Colonic mucosa (tissue), 4 donors: ENCODE results near the gene ADGRB2. TPM values are rescaled to one million over a fixed set of nuclear protein-coding genes. Genes with fewer than 3 reads are reported as not detected.

Experiments
- DNase-seq: peaks from one replicate; pipeline ENCODE4 v3.0.0-alpha.2; 2020
- H3K27ac ChIP-seq: fragments of 200-600 bp; one replicate; pipeline ENCODE4 v1.8.0; 2021
- H3K27me3 ChIP-seq: fragments of 200-600 bp; one replicate; pipeline ENCODE4 v1.8.0; 2021
- H3K36me3 ChIP-seq: fragments of 200-600 bp; one replicate; pipeline ENCODE4 v1.8.0; 2021
- H3K4me1 ChIP-seq: fragments of 200-600 bp; one replicate; pipeline ENCODE4 v1.8.0; 2021; ENCODE audit warnings: mild to moderate bottlenecking
- H3K4me3 ChIP-seq: fragments of 200-600 bp; one replicate; pipeline ENCODE4 v1.8.0; 2021
- H3K9ac ChIP-seq, 2 donors: one replicate each; pipeline ENCODE4 v1.7.0; 2013; ENCODE audit warnings: control low read depth in 2 of 2, low read depth in 2 of 2, low read length in 2 of 2
- H3K9me3 ChIP-seq: fragments of 200-600 bp; one replicate; pipeline ENCODE4 v1.8.0; 2021
- intact Hi-C: fragments of 100-400 bp; cut with DNase I; formaldehyde crosslinking; loops from one replicate; pipeline ENCODE4 v1.14.1; 2022
- microRNA-seq: library from miRNA; unstranded; fragments of <30 nt; microRNA quantifications from one replicate; pipeline ENCODE4, GENCODE V29; 2019
- total RNA-seq, 2 donors: library from RNA; stranded (reverse); fragmentation: NEBNext Ultra II Directional in 1 of 2; extraction: Animal tissue kit (Norgen Biotek cat#: 25700) in 1 of 2; gene quantifications; one replicate each; pipeline ENCODE4 v1.2.1, GENCODE V29; 2021
- TF ChIP-seq, protein P1 (sequence below): fragments of 200-600 bp; IDR thresholded peaks from one replicate; pipeline ENCODE4 v1.8.0; 2022; ENCODE audit warnings: antibody characterized with exemption, mild to moderate bottlenecking
- donor health status: healthy.
- donor health status: DM: no; HTN: no; CAD: no.
- donor health status: DM: no; HTN: no; CAD: no.

The ADGRB2 gene
- total RNA-seq, 2 donors from 2014 or later = 0.59 to 1.6 TPM

DNA sequence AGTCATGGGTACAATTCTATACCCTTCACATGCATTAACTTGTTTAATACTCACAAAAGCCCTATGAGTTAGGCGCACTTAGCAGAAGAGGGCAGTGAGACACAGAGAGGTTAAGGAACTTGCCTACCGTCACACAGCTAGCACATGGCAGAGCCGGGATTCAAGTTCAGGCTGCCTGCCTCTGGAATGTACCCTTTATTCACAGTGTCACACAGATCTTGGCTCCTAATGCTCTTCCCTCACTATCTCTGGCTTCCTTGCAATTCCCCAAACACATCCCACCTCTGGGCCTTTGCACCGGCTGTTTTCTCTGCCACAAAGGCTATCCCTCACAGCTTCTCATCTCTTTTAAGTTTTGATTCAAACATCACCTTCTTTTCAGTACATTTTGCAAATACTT is 85.5 kb downstream of the ADGRB2 start:
- DNase-seq = no peak
- Histone ChIP-seq H3K27me3 (no peaks in the 10 kb centered on the region), H3K4me1 (no peaks in the 10 kb centered on the region), H3K27ac (no peak overlapping the region), H3K9ac (no peak overlapping the region), H3K36me3 (no peaks in the 10 kb centered on the region), H3K9me3 (no peaks in the 10 kb centered on the region), H3K4me3 (no peak overlapping the region)
- intact Hi-C loops = no loop called here
- TF ChIP-seq, protein P1, sequence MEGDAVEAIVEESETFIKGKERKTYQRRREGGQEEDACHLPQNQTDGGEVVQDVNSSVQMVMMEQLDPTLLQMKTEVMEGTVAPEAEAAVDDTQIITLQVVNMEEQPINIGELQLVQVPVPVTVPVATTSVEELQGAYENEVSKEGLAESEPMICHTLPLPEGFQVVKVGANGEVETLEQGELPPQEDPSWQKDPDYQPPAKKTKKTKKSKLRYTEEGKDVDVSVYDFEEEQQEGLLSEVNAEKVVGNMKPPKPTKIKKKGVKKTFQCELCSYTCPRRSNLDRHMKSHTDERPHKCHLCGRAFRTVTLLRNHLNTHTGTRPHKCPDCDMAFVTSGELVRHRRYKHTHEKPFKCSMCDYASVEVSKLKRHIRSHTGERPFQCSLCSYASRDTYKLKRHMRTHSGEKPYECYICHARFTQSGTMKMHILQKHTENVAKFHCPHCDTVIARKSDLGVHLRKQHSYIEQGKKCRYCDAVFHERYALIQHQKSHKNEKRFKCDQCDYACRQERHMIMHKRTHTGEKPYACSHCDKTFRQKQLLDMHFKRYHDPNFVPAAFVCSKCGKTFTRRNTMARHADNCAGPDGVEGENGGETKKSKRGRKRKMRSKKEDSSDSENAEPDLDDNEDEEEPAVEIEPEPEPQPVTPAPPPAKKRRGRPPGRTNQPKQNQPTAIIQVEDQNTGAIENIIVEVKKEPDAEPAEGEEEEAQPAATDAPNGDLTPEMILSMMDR = no peak

DNA sequence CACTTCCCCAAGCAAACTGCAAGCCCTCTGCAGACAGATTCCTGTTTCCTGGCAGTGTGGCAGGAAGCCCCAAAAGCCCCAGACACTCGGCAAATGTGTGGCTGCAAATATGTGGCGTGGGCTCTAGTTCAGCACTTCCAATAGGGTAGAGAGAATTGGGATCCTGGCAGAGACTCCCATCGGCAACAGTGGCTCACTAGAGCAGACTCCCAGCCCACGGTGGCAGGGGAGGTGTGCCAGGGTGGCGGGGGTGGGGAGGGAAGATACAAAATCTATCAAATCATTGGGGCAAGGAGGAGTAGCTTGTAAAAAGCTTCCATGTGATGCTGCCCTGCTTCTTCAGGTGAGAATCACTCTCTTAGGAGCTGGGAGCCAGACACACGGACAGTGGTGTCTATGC is 86.2 kb downstream of the ADGRB2 start:
- H3K9ac ChIP-seq = no peak overlapping the region
- H3K4me1 ChIP-seq = no peaks in the 10 kb centered on the region
- no peaks in the 10 kb centered on the region for H3K9me3 ChIP-seq
- TF ChIP-seq, protein P1 = no peak
- no peaks in the 10 kb centered on the region for H3K36me3 ChIP-seq
- no peaks in the 10 kb centered on the region for H3K27me3 ChIP-seq
- DNase-seq = no peak
- no peak overlapping the region for H3K27ac ChIP-seq
- intact Hi-C loops = no loop called here
- H3K4me3 ChIP-seq = no peak overlapping the region

DNA sequence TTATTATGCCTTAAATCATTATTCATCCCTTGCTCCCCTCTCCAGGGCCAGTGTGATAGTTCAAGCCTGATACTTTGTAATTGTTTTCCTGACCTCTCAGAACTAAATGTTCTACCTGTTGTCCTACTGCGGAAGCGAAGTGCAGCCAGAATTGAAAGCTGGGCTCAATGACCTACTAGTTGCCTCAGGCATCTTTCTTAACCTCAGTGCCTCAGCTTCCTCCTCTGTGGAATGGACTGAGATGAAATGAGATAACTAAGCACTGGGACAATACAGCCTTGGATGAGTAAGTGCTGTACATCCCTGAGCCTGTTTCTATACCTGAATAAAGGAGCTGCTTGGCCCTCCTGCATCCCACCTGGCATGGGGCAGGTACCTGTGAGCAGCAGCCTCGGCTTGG is 86.7 kb downstream of the ADGRB2 start:
- Histone ChIP-seq H3K4me3 (no peak overlapping the region), H3K27me3 (no peaks in the 10 kb centered on the region), H3K4me1 (no peaks in the 10 kb centered on the region), H3K9ac (no peak overlapping the region), H3K36me3 (no peaks in the 10 kb centered on the region), H3K9me3 (no peaks in the 10 kb centered on the region), H3K27ac (no peak overlapping the region)
- TF ChIP-seq, protein P1 = no peak
- no peak for DNase-seq
- intact Hi-C loops = no loop called here

Small RNA genes within 50 kb of the gene (microRNA-seq; reads per million reads assigned to microRNA genes)
- gene MIR4254 = not detected

Other genes starting within 250 kb of the ADGRB2 start
- 100 to 1,000 TPM; 116 to 130 TPM for gene TINAGL1, start 187.8 kb downstream of the ADGRB2 start, total RNA-seq
- not detected for gene HCRTR1, start 146.7 kb downstream of the ADGRB2 start, total RNA-seq
- gene PEF1, start 119.5 kb downstream of the ADGRB2 start, total RNA-seq = 10 to 100 TPM; 57.5 to 67.8 TPM
- 10 to 100 TPM in 1 of 2 donors, 1 to 10 TPM in 1; 9.0 to 15.4 TPM for gene COL16A1, start 60.3 kb downstream of the ADGRB2 start, total RNA-seq
- under 1 TPM; 0.45 to 0.59 TPM for gene SPOCD1, start 51.7 kb upstream of the ADGRB2 start, total RNA-seq
- gene PTP4A2, start 174.0 kb upstream of the ADGRB2 start, total RNA-seq = 100 to 1,000 TPM; 240 to 332 TPM
- gene KHDRBS1, start 249.5 kb upstream of the ADGRB2 start, total RNA-seq = 100 to 1,000 TPM; 105 to 147 TPM